NCI-H2196 treated with DMSO at 0.1 percent for 48 hours (cell line): ENCODE results near the gene TMEM53.

Source experiments
- DNase-seq: peaks from one replicate; lab custom pipeline; 2025; ENCODE audit not compliant: unreplicated experiment; lab: John Stamatoyannopoulos, UW

The TMEM53 gene

GRCh38 chr1:44698138-44698537 lies 23.9 kb upstream of the TMEM53 start:
- no peak for DNase-seq

GRCh38 chr1:44696789-44697345 lies 22.6 kb upstream of the TMEM53 start:
- no peak for DNase-seq

GRCh38 chr1:44696101-44696500 lies 21.8 kb upstream of the TMEM53 start:
- DNase-seq = no peak

GRCh38 chr1:44695671-44696070 lies 21.4 kb upstream of the TMEM53 start:
- DNase-seq = no peak

GRCh38 chr1:44694863-44695478 lies 20.7 kb upstream of the TMEM53 start:
- DNase-seq = no peak

GRCh38 chr1:44693900-44694299 lies 19.6 kb upstream of the TMEM53 start:
- no peak for DNase-seq

- no peak for DNase-seq
Measured at GRCh38 chr1:44693159-44693558, 18.9 kb upstream of the TMEM53 start.

- no peak for DNase-seq
Measured at GRCh38 chr1:44689447-44689765, 15.1 kb upstream of the TMEM53 start.

- no peak for DNase-seq
Measured at GRCh38 chr1:44688760-44689446, 14.6 kb upstream of the TMEM53 start.

GRCh38 chr1:44685881-44686280 lies 11.6 kb upstream of the TMEM53 start:
- no peak for DNase-seq

- DNase-seq = no peak
Measured at GRCh38 chr1:44685218-44685617, 10.9 kb upstream of the TMEM53 start.

GRCh38 chr1:44684525-44684924 lies 10.2 kb upstream of the TMEM53 start:
- no peak for DNase-seq

- no peak for DNase-seq
Measured at GRCh38 chr1:44682883-44683265, 8.6 kb upstream of the TMEM53 start.

GRCh38 chr1:44681905-44682882 lies 7.9 kb upstream of the TMEM53 start:
- no peak for DNase-seq

- no peak for DNase-seq
Measured at GRCh38 chr1:44679468-44679867, 5.2 kb upstream of the TMEM53 start.

- DNase-seq = no peak
Measured at GRCh38 chr1:44678626-44679025, 4.3 kb upstream of the TMEM53 start.

- DNase-seq = no peak
Measured at GRCh38 chr1:44678120-44678519, 3.8 kb upstream of the TMEM53 start.

GRCh38 chr1:44677201-44677766 lies 3.0 kb upstream of the TMEM53 start:
- DNase-seq = no peak

GRCh38 chr1:44676484-44677200 lies 2.4 kb upstream of the TMEM53 start:
- no peak for DNase-seq

- DNase-seq = no peak
Measured at GRCh38 chr1:44675186-44675585, 905 bp upstream of the TMEM53 start.

GRCh38 chr1:44673675-44674112 lies 587 bp downstream of the TMEM53 start:
- no peak for DNase-seq
